H1 (cell line): ENCODE measurements around the gene NAA11.

Experiments
- TAF1 ChIP-seq: IDR thresholded peaks from 2 replicates; pipeline ENCODE4 v1.6.1; 2011; ENCODE audit warnings: mild to moderate bottlenecking, low read depth, low read length
- TAF7 ChIP-seq: optimal IDR thresholded peaks from 2 replicates; pipeline ENCODE3; 2011; ENCODE audit warnings: low read depth, mild to moderate bottlenecking, inconsistent platforms, low read length, moderate library complexity, borderline replicate concordance

GRCh38 chr4:79287076-79287475 lies 38.8 kb downstream of the NAA11 start:
- TF ChIP-seq TAF1 (no peak), TAF7 (no peak)
